A549 (cell line): Measurements from ENCODE around the gene FNTB.

Experiments
- CEBPB ChIP-seq, 2 experiments: fragments of >200 bp in 1 of 2; sonication (Bioruptor Twin) in 1 of 2; formaldehyde crosslinking in 1 of 2; IDR thresholded peaks; 2 replicates each; pipeline ENCODE4 v1.6.1; 2012 to 2016
- EP300 ChIP-seq, 2 experiments: fragments of >200 bp; sonication (Bioruptor Twin); formaldehyde crosslinking; IDR thresholded peaks; 2 replicates in 1 of 2; 3 replicates in 1 of 2; pipeline ENCODE4 v1.6.1; 2016 to 2017
- HOXB13 ChIP-seq: fragments of 250-450 bp; sonication (Bioruptor Pico); IDR thresholded peaks from 2 replicates; pipeline ENCODE4 v1.5.0; 2020; ENCODE audit warnings: low read depth, mild to moderate bottlenecking, moderate library complexity
- JUN ChIP-seq, 2 experiments: fragments of >200 bp; sonication (Bioruptor Twin); formaldehyde crosslinking; IDR thresholded peaks; 2 replicates in 1 of 2; 3 replicates in 1 of 2; pipeline ENCODE4 v1.6.1; 2016 to 2017
- MAFK ChIP-seq: fragments of 450-650 bp; IDR thresholded peaks from 2 replicates; pipeline ENCODE4 v1.6.1; 2014; ENCODE audit not compliant: partially characterized antibody
- MYC ChIP-seq: IDR thresholded peaks from 2 replicates; pipeline ENCODE4 v1.6.1; 2012; ENCODE audit warnings: mild to moderate bottlenecking, inconsistent platforms, low read length, improper control_type of control experiment, borderline replicate concordance
- POLR2A ChIP-seq: IDR thresholded peaks from 2 replicates; pipeline ENCODE4 v1.6.1; 2012; ENCODE audit warnings: mild to moderate bottlenecking, low read length
- ZNF302 ChIP-seq: fragments of 250-450 bp; sonication (Bioruptor Pico); IDR thresholded peaks from 2 replicates; pipeline ENCODE4 v1.9.0; 2021; ENCODE audit warnings: inconsistent platforms, mild to moderate bottlenecking, moderate library complexity
- TF ChIP-seq, protein P1 (sequence below): fragments of >200 bp; sonication (Bioruptor Twin); formaldehyde crosslinking; IDR thresholded peaks from 3 replicates; pipeline ENCODE4 v1.5.1; 2016
- TF ChIP-seq, protein P2 (sequence below): IDR thresholded peaks from 2 replicates; pipeline ENCODE4 v1.6.1; 2012
- TF ChIP-seq, protein P3 (sequence below): fragments of 200-600 bp; sonication (generic); IDR thresholded peaks from 2 replicates; pipeline ENCODE4 v1.6.1; 2016; ENCODE audit warnings: antibody characterized with exemption, mild to moderate bottlenecking, moderate library complexity

DNA sequence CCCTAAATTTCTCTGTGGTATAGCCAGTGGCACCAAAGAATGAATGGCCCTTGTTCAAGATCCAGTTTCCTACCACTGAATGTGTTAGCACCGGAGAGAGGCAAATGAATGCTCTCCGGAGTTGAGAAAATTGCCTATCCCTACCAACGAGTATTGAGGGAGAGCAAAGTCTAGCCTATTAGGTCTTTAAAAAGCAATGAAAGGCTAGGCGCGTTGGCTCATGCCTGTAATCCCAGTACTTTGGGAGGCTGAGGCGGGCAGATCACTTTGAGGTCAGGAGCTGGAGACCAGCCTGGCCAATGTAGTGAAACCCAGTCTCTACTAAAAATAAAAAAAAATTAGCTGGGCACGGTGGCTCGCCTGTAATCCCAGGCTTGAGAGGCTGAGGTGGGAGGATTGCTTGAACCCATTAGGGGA lies 13.7 kb upstream of the FNTB start:
- TF ChIP-seq, protein P1, sequence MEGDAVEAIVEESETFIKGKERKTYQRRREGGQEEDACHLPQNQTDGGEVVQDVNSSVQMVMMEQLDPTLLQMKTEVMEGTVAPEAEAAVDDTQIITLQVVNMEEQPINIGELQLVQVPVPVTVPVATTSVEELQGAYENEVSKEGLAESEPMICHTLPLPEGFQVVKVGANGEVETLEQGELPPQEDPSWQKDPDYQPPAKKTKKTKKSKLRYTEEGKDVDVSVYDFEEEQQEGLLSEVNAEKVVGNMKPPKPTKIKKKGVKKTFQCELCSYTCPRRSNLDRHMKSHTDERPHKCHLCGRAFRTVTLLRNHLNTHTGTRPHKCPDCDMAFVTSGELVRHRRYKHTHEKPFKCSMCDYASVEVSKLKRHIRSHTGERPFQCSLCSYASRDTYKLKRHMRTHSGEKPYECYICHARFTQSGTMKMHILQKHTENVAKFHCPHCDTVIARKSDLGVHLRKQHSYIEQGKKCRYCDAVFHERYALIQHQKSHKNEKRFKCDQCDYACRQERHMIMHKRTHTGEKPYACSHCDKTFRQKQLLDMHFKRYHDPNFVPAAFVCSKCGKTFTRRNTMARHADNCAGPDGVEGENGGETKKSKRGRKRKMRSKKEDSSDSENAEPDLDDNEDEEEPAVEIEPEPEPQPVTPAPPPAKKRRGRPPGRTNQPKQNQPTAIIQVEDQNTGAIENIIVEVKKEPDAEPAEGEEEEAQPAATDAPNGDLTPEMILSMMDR = no peak
- TF ChIP-seq, protein P2, sequence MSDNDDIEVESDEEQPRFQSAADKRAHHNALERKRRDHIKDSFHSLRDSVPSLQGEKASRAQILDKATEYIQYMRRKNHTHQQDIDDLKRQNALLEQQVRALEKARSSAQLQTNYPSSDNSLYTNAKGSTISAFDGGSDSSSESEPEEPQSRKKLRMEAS = no peak
- TF ChIP-seq ZNF302 (CRISPR knock-in tag) (no peak), JUN (IDR thresholded peaks at IDR 0.05) (no peak), HOXB13 (CRISPR knock-in tag) (no peak), CEBPB (IDR thresholded peaks at IDR 0.05) (no peak), EP300 (IDR thresholded peaks at IDR 0.05) (no peak), POLR2A (no peak), MAFK (no peak), MYC (no peak)
- TF ChIP-seq, protein P3, sequence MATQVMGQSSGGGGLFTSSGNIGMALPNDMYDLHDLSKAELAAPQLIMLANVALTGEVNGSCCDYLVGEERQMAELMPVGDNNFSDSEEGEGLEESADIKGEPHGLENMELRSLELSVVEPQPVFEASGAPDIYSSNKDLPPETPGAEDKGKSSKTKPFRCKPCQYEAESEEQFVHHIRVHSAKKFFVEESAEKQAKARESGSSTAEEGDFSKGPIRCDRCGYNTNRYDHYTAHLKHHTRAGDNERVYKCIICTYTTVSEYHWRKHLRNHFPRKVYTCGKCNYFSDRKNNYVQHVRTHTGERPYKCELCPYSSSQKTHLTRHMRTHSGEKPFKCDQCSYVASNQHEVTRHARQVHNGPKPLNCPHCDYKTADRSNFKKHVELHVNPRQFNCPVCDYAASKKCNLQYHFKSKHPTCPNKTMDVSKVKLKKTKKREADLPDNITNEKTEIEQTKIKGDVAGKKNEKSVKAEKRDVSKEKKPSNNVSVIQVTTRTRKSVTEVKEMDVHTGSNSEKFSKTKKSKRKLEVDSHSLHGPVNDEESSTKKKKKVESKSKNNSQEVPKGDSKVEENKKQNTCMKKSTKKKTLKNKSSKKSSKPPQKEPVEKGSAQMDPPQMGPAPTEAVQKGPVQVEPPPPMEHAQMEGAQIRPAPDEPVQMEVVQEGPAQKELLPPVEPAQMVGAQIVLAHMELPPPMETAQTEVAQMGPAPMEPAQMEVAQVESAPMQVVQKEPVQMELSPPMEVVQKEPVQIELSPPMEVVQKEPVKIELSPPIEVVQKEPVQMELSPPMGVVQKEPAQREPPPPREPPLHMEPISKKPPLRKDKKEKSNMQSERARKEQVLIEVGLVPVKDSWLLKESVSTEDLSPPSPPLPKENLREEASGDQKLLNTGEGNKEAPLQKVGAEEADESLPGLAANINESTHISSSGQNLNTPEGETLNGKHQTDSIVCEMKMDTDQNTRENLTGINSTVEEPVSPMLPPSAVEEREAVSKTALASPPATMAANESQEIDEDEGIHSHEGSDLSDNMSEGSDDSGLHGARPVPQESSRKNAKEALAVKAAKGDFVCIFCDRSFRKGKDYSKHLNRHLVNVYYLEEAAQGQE = no peak
